Dermis microvascular lymphatic vessel endothelial cell (primary cell): ENCODE data around the gene SPOCK1. TPM values are rescaled to one million over a fixed set of nuclear protein-coding genes. Genes with fewer than 3 reads are reported as not detected.

Experiments
- DNase-seq, 2 donors: peaks; one replicate each; pipeline versions ENCODE4 v3.0.0 to v3.0.0-alpha.2; 2010; ENCODE audit warnings: low read depth in 2 of 2
- total RNA-seq: library from RNA; depleted of rRNA; stranded (reverse); fragments of >200 nt; gene quantifications from 2 replicates; pipeline ENCODE4 v1.2.1, GENCODE V29; 2014

SPOCK1 gene
- total RNA-seq, 1 donor from 2014 or later: 1.3 TPM

DNA sequence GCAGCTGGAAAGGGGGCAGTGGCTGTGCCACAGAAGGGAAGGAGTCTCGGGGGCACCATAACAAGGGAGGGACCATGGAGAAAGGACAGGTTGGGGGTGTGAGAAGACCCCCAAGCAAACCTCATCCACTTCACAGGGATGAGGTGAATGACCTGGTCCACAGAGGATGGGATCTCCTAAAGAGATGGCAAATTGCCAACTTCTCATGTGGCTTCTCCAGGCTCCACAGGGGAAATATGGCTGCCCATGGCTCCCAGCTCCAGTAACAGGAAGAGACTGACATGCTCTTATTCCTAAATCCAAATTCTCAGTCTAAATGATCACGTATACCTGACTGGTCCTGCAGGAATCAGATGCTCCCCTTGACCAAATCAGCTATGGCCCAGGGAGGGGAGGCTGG lies 340.4 kb downstream of the SPOCK1 start:
- DNase-seq: no peak

- DNase-seq: no peak
These were observed 342.9 kb downstream of the SPOCK1 start for GRCh38 chr5:137156180-137156579.

GRCh38 chr5:137155261-137156000 lies 343.7 kb downstream of the SPOCK1 start:
- DNase-seq: no peak

- DNase-seq: no peak
These were observed 346.5 kb downstream of the SPOCK1 start for GRCh38 chr5:137152616-137153015.

DNA sequence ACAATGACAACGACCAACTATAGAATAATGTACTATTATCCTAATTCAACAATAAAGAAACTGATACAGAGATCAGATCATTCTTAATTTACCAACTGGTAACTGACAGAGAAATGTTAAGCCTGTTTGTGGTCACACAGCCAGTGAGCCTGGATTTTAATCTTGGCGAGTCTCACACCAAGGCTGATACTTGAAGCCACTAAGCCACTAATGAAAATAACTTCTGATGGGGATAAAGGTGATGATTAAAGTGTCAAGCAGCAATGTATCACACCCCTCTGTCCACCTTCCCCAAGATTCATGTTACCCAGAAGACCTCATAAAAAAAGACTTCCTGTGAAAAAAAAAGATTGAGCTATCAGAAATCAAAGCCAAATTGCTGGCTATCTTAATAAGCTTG lies 350.5 kb downstream of the SPOCK1 start:
- no peak for DNase-seq

GRCh38 chr5:137148159-137148558 lies 351.0 kb downstream of the SPOCK1 start:
- peak in 1 of 2 donors; percentile 41 for DNase-seq

- no peak for DNase-seq
These were observed 351.8 kb downstream of the SPOCK1 start for GRCh38 chr5:137147346-137147745.

GRCh38 chr5:137146402-137146890 lies 352.7 kb downstream of the SPOCK1 start:
- DNase-seq: peak in 1 of 2 donors; percentile 83

- no peak for DNase-seq
These were observed 353.4 kb downstream of the SPOCK1 start for GRCh38 chr5:137145721-137146120.

- DNase-seq: no peak
These were observed 354.5 kb downstream of the SPOCK1 start for GRCh38 chr5:137144656-137145055.

DNA sequence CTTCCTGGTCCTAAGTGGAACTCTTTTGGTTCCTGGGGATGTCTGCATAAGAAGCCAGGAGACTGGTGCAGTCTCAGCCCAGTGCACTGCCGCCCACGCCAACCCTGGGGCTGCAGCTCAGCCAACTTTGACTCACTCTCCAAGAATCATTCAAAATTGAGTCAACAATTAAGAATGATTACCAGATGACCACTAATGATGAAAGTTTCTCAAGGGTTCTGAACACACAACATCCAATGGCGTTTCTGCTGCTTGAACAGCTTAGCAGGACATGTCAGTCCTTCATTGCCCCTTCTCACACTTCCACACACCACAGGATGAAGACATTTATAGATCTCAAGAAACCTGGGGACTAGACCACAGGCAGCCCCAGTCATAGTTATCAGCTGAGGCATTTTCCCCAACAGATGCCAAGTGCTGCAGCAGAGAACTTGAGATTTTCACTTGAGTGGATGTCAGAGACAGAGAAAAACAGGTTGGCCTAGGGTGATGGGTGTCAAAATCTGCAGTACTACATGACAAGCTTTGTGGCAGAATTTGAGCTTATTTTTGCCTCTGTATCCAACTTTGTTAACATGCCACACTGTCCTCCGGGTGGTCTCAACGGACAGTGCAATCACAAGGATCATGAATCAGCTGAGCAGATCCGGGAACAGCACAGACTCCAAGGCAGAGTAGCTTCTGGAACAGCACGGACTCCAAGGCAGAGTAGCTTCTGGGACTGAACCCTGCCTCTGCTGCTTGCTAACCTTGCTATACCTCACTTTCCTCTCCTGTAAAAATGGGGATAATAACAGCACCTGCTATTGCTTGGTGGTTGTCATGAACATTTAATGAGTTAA lies 356.1 kb downstream of the SPOCK1 start:
- no peak for DNase-seq

DNA sequence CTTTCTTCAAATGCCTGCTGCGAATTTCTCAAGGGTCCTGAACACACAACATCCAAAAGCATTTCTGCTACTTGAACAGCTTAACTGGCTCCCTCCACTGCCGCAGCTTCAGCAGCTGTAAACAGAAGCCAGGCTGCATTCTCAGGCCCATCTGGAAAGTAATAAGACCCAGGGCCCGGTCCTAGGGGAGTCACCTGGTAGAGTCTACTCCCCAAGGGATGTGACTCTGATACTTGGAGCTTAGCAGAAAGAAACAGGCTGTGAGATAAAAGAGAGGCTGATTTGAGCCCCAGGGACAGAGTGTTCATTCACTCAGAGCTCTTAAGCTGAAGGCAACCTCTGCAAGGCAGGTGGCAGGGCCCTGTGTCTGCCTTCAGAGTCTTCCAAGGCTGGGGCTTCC lies 356.8 kb downstream of the SPOCK1 start:
- DNase-seq: no peak

- no peak for DNase-seq
These were observed 357.3 kb downstream of the SPOCK1 start for GRCh38 chr5:137141779-137142178.

GRCh38 chr5:137136991-137137632 lies 362.0 kb downstream of the SPOCK1 start:
- peak in 1 of 2 donors; percentile 14 for DNase-seq

- DNase-seq: no peak
These were observed 364.1 kb downstream of the SPOCK1 start for GRCh38 chr5:137134920-137135532.

- DNase-seq: no peak
These were observed 369.0 kb downstream of the SPOCK1 start for GRCh38 chr5:137129886-137130680.

- DNase-seq: no peak
These were observed 371.1 kb downstream of the SPOCK1 start for GRCh38 chr5:137128012-137128411.

DNA sequence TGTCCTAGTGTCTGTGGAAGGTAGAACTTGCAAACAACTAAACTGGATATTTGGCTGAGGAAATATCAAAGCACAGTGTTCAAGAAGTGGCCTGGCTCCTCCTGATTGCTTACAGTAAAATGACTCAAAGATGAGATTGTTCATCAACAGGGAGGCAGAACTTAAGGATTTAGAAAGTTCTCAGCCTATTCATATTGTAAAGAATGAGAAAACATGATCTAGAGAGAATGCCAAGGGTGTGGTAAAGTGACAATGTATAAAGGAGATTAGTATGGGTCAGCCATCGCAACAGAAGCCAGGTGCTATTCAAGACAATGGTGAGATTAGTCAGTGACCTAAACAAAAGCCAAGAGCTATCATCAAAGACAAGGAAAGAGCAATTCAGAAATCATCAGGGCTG lies 372.3 kb downstream of the SPOCK1 start:
- no peak for DNase-seq

- DNase-seq: no peak
These were observed 376.6 kb downstream of the SPOCK1 start for GRCh38 chr5:137122558-137122957.

- no peak for DNase-seq
These were observed 377.1 kb downstream of the SPOCK1 start for GRCh38 chr5:137122075-137122474.

- DNase-seq: no peak
These were observed 379.8 kb downstream of the SPOCK1 start for GRCh38 chr5:137119321-137119720.
